K562 (cell line): ENCODE results near the gene DIP2C. TPM values are rescaled to one million over a fixed set of nuclear protein-coding genes. Genes with fewer than 3 reads are reported as not detected.

Experiments
- ATAC-seq: fragments of 200-7000 bp; cut with Tn5 transposase; 3 replicates; pipeline ENCODE4 v1.9.1; 2020; ENCODE audit warnings: moderate library complexity
- BruUV-seq: library from RNA; stranded (reverse); fragments of 400-500 nt; replicated peaks from 2 replicates; lab custom pipeline; 2021; lab: Mats Ljungman, UMichigan
- CTCF ChIA-PET: fragments of 300-600 bp; formaldehyde crosslinking; extraction: SDS; loops from one replicate; lab custom pipeline; 2021; ENCODE audit warnings: low intra/inter-chr PET ratio; lab: Yijun Ruan, JAX
- POLR2A ChIA-PET: fragments of 300-600, 350-650 bp; sonication (Branson Sonifier 250); formaldehyde crosslinking; extraction: SDS; loops from one replicate; lab custom pipeline; 2021; ENCODE audit warnings: antibody characterized with exemption, inconsistent platforms; lab: Yijun Ruan, JAX
- DNase-seq, 4 experiments: peaks; one replicate each; pipeline versions ENCODE4 v3.0.0 to v3.0.0-alpha.2; 2011 to 2018; ENCODE audit warnings: low spot score in 3 of 4, mixed read lengths in 3 of 4; ENCODE audit errors: extremely low read depth in 1 of 4
- FAIRE-seq: peaks from 2 replicates; lab custom pipeline; 2011; peaks lifted over from hg19 to GRCh38; lab: Jason Lieb, UNC
- H2AFZ ChIP-seq: 2 replicates; pipeline ENCODE4 v1.6.0; 2011; ENCODE audit warnings: low read depth, low read length, control low read depth, inconsistent platforms
- H3K27ac ChIP-seq: fragments of 200-600 bp; 3 replicates; pipeline ENCODE4 v1.8.0; 2011; ENCODE audit warnings: low read depth, mild to moderate bottlenecking, control low read depth, inconsistent platforms, low read length, moderate library complexity, mixed read lengths; ENCODE audit errors: extremely low read depth
- H3K27me3 ChIP-seq, 2 experiments: fragments of 300-600 bp in 1 of 2; 2 replicates in 1 of 2; 3 replicates in 1 of 2; pipeline versions ENCODE4 v1.6.0 to v1.8.0; 2011; ENCODE audit warnings: inconsistent platforms in 2 of 2, low read length in 2 of 2, mild to moderate bottlenecking in 1 of 2, mixed read lengths in 1 of 2, moderate library complexity in 1 of 2; ENCODE audit not compliant: control insufficient read depth in 2 of 2, insufficient read depth in 2 of 2
- H3K36me3 ChIP-seq: fragments of 300-600 bp; 3 replicates; pipeline ENCODE4 v1.8.0; 2011; ENCODE audit warnings: mild to moderate bottlenecking, low read length, inconsistent platforms; ENCODE audit not compliant: control insufficient read depth, insufficient read depth
- H3K4me1 ChIP-seq, 2 experiments: fragments of 200-600 bp in 1 of 2; replicated peaks in 1 of 2; 2 replicates in 1 of 2; 3 replicates in 1 of 2; pipeline versions ENCODE4 v1.5.1 to v1.8.0; 2011; ENCODE audit warnings: inconsistent platforms in 2 of 2, low read length in 2 of 2, mild to moderate bottlenecking in 1 of 2, mixed read lengths in 1 of 2, moderate library complexity in 1 of 2; ENCODE audit not compliant: control insufficient read depth in 2 of 2, insufficient read depth in 2 of 2
- H3K4me2 ChIP-seq: 2 replicates; pipeline ENCODE4 v1.6.1; 2011; ENCODE audit warnings: low read length, control low read depth, inconsistent platforms, mixed read lengths; ENCODE audit not compliant: insufficient read depth
- H3K4me3 ChIP-seq: fragments of 200-600 bp; sonication (generic), shearing (Covaris generic); 2 replicates; pipeline ENCODE4 v1.5.1; 2016; ENCODE audit warnings: control low read depth, inconsistent platforms
- H3K79me2 ChIP-seq: fragments of 200-600 bp; 3 replicates; pipeline ENCODE4 v1.8.0; 2011; ENCODE audit warnings: low read length, inconsistent platforms; ENCODE audit not compliant: control insufficient read depth, insufficient read depth
- H3K9ac ChIP-seq, 2 experiments: 2 replicates each; pipeline versions ENCODE4 v1.6.0 to v1.6.1; 2011; ENCODE audit warnings: low read depth in 2 of 2, low read length in 2 of 2, control low read depth in 1 of 2, inconsistent platforms in 1 of 2, mild to moderate bottlenecking in 1 of 2, mixed read lengths in 1 of 2; ENCODE audit not compliant: insufficient read depth in 1 of 2
- H3K9me1 ChIP-seq: one replicate; pipeline ENCODE4 v1.6.0; 2011; ENCODE audit warnings: inconsistent platforms, mild to moderate bottlenecking, low read length, moderate library complexity; ENCODE audit not compliant: control insufficient read depth, insufficient read depth
- H3K9me3 ChIP-seq: replicated peaks from 2 replicates; pipeline ENCODE4 v1.5.1; 2011; ENCODE audit warnings: low read depth, low read length, inconsistent platforms; ENCODE audit not compliant: control insufficient read depth, insufficient read depth
- H4K20me1 ChIP-seq: replicated peaks from 2 replicates; pipeline ENCODE4 v1.6.1; 2011; ENCODE audit warnings: low read length, inconsistent platforms, mixed read lengths; ENCODE audit not compliant: control insufficient read depth, insufficient read depth
- CBFB ChIP-seq: sonication (generic); formaldehyde crosslinking; IDR thresholded peaks from 2 replicates; pipeline ENCODE4 v1.4.0; 2020; ENCODE audit warnings: mild to moderate bottlenecking, missing genetic modification reagents
- EHMT2 ChIP-seq: fragments of 450-650 bp; IDR thresholded peaks from 2 replicates; pipeline ENCODE4 v1.6.1; 2018; ENCODE audit warnings: antibody characterized with exemption
- GABPB2 ChIP-seq: fragments of 250-450 bp; sonication (Bioruptor Pico); conservative IDR thresholded peaks from 2 replicates; pipeline ENCODE4 v1.5.1; 2021; ENCODE audit warnings: mild to moderate bottlenecking
- HDAC1 ChIP-seq, 2 experiments: fragments of 450-650 bp; IDR thresholded peaks; 2 replicates each; pipeline ENCODE4 v1.6.1; 2016 to 2017; ENCODE audit warnings: inconsistent platforms in 1 of 2, mild to moderate bottlenecking in 1 of 2, moderate library complexity in 1 of 2
- NR2C1 ChIP-seq, 2 experiments: fragments of 450-650 bp; IDR thresholded peaks; 2 replicates each; pipeline ENCODE4 v1.6.1; 2017; ENCODE audit warnings: mild to moderate bottlenecking in 2 of 2, antibody characterized with exemption in 1 of 2, inconsistent platforms in 1 of 2, missing compliant biosample characterization in 1 of 2, missing genetic modification characterization in 1 of 2
- POU5F1 ChIP-seq: fragments of 150-350 bp; IDR thresholded peaks from 2 replicates; pipeline ENCODE4 v1.6.1; 2014; ENCODE audit warnings: borderline replicate concordance, low read length, low read depth, mild to moderate bottlenecking; ENCODE audit not compliant: partially characterized antibody
- SIN3A ChIP-seq, 2 experiments: fragments of 150-350 bp in 1 of 2; IDR thresholded peaks; 2 replicates each; pipeline ENCODE4 v1.6.1; 2011 to 2016; ENCODE audit warnings: borderline replicate concordance in 2 of 2, low read depth in 2 of 2, low read length in 2 of 2, mild to moderate bottlenecking in 2 of 2, moderate library complexity in 2 of 2; ENCODE audit not compliant: control insufficient read depth in 1 of 2
- SIRT6 ChIP-seq: IDR thresholded peaks from one replicate; pipeline ENCODE4 v1.6.1; 2012; ENCODE audit warnings: low read depth, mild to moderate bottlenecking, control low read depth, inconsistent platforms, low read length, moderate library complexity
- YY1 ChIP-seq, 3 experiments: IDR thresholded peaks; 2 replicates each; pipeline ENCODE4 v1.6.1; 2011; ENCODE audit warnings: low read length in 2 of 3, mild to moderate bottlenecking in 2 of 3, moderate library complexity in 2 of 3, borderline replicate concordance in 1 of 3, control low read depth in 1 of 3, low read depth in 1 of 3; ENCODE audit not compliant: insufficient read depth in 3 of 3, insufficient replicate concordance in 2 of 3, control insufficient read depth in 1 of 3, insufficient read length in 1 of 3; ENCODE audit errors: extremely low read depth in 1 of 3
- ZBTB8A ChIP-seq: fragments of 450-650 bp; IDR thresholded peaks from 2 replicates; pipeline ENCODE4 v1.6.1; 2018; ENCODE audit warnings: mild to moderate bottlenecking, moderate library complexity; ENCODE audit not compliant: partially characterized antibody
- ZNF140 ChIP-seq: fragments of 250-450 bp; sonication (Bioruptor Pico); IDR thresholded peaks from 2 replicates; pipeline ENCODE4 v1.8.0; 2021; ENCODE audit warnings: moderate library complexity, mild to moderate bottlenecking, inconsistent platforms
- ZNF436 ChIP-seq: fragments of 250-450, 450-650 bp; sonication (Bioruptor Pico); formaldehyde crosslinking; IDR thresholded peaks from 2 replicates; pipeline ENCODE4 v1.7.0; 2020; ENCODE audit warnings: mild to moderate bottlenecking
- ZNF444 ChIP-seq: fragments of 250-450 bp; sonication (Bioruptor Pico); IDR thresholded peaks from 2 replicates; pipeline ENCODE4 v1.4.0; 2020; ENCODE audit warnings: mild to moderate bottlenecking, moderate library complexity
- WGBS: fragments of 100-300 bp; shearing (Covaris generic); methylation state at CpG from one replicate; pipeline ENCODE4 v1.1.6; 2016; ENCODE audit warnings: low coverage, mixed read lengths; ENCODE audit not compliant: insufficient coverage; ENCODE audit errors: missing lambda C conversion rate; 5-methylcytosine and 5-hydroxymethylcytosine counted together
- in situ Hi-C: fragments of 300-500 bp; cut with MboI; formaldehyde crosslinking; loops from 4 replicates; pipeline ENCODE4 v1.15.0; 2018; ENCODE audit warnings: inconsistent platforms, mixed read lengths
- intact Hi-C: fragments of 100-400 bp; cut with micrococcal nuclease; formaldehyde crosslinking; loops from 2 replicates; pipeline ENCODE4 v1.14.2; 2022
- polyA plus RNA-seq, 8 experiments: library from polyadenylated mRNA; depleted of rRNA in 4 of 8; stranded (reverse) in 5 of 8; unstranded in 3 of 8; fragments of >200 nt; fragmentation: Nextera tagmentation in 2 of 8; fragmentation: Illumina TruSeq in 1 of 8; extraction: Ambion mirVana in 2 of 8; extraction: Trizol in 1 of 8; gene quantifications; 2 replicates each; pipeline versions ENCODE4 v1.2.1 to v1.2.3, GENCODE V29; 2011 to 2014; ENCODE audit warnings: inconsistent platforms in 1 of 8, missing spikeins in 1 of 8
- total RNA-seq, 7 experiments: library from RNA; depleted of rRNA in 6 of 7; stranded (reverse); fragments of >200 nt in 6 of 7; fragmentation: Illumina TruSeq in 2 of 7; extraction: Trizol in 2 of 7; gene quantifications; 2 replicates each; pipeline versions ENCODE4 v1.2.1 to v1.2.3, GENCODE V29; 2011 to 2021; ENCODE audit warnings: low replicate concordance in 1 of 7
- TF ChIP-seq, protein P1 (sequence below): sonication (generic); formaldehyde crosslinking; IDR thresholded peaks from 2 replicates; pipeline ENCODE4 v1.8.0; 2023; ENCODE audit warnings: missing genetic modification reagents, mild to moderate bottlenecking, borderline replicate concordance

Gene DIP2C
- total and polyA plus RNA-seq, 9 of the 15 experiments (the other 6 are each of a cell fraction or from before 2014, with no cell fraction given) = 0.01 TPM; not detected in 8

DNA sequence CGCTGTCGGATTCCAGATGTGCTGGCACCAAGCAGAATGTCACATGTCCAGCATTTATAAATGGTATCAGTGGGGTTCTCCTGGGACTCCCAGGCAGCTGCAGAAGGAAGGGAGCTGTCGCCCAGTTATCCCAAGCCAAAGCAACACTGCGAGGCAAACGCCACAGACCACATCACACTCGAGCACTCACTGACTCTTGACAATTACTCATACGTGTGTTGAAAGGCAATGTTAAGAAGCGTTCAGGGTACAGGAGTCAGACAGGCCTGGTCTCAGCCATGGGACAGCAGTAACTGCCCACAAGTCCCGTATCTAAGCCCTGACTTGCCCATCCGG is 113.4 kb downstream of the DIP2C start (continued):
- TF ChIP-seq POU5F1 = no peak
- TF ChIP-seq CBFB (CRISPR knock-in tag) = no peak
- TF ChIP-seq ZNF444 = no peak
- no peak for TF ChIP-seq NR2C1 (IDR thresholded peaks at IDR 0.05)
- TF ChIP-seq NR2C1 (tag; IDR thresholded peaks at IDR 0.05) = no peak
- no peak for TF ChIP-seq SIN3A (IDR thresholded peaks at IDR 0.05; ENCODE audit: borderline replicate concordance in 2 of 2, control insufficient read depth in 1 of 2, low read depth in 2 of 2, low read length in 2 of 2)
- no peak for TF ChIP-seq ZNF140 (CRISPR knock-in tag)

DNA sequence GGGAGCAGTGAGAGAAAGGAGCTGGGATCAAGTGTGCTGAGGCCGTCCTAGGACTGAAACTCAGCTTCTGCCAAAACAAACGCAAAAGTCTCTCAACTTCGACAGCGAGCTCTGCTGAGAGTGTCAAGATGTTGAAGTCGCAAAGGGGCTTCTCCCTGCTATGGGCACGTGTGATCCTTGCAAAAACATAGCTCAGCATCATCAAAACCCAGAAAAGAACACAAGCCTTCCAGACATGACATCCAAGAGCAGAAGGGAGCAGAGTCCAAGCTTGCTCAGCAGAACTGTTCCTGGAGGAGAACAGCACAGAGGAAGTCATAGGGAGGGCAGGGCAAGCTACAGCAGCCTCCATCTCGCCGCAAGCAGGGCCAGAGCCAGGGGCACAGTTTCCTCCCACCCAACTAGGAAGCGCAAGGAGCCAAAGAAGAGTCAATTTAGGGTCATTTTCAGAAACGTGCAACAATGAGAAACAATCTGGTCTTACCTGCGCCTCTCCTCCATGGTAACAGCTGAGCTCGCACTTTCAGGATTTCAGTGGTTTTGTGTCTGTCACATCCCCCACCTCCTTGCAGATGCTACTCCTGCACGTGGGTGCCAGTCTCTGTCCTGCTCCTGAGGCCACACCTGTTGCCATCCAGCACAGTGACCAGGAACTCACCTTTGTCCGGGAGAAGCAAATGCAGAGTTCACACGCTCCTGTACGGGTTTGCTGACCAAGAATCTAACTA is 113.9 kb downstream of the DIP2C start:
- no peak overlapping the region for H2AFZ ChIP-seq
- FAIRE-seq (no peak), DNase-seq (no peak), ATAC-seq (no peak)
- BruUV-seq = no TSS peak
- no peaks in the 10 kb centered on the region for H3K79me2 ChIP-seq
- H3K9me1 ChIP-seq = no peaks in the 10 kb centered on the region
- 0% methylated on average over 16 of the region's 16 CpGs for WGBS
- no peaks in the 10 kb centered on the region for H3K4me1 ChIP-seq
- peaks cover 10% of the 10 kb centered on the region; the same call in 1 of the 2 replicates for H3K9me3 ChIP-seq
- ChIA-PET CTCF (interaction anchor here (0.6 kb wide), 1 partner anchor 50 kb away, joined by 3 read pairs; no protein-coding TSS in a partner anchor), POLR2A (interaction anchor here (0.6 kb wide), 1 partner anchor 15 kb away, joined by 3 read pairs; no protein-coding TSS in a partner anchor)
- no peaks in the 10 kb centered on the region for H3K36me3 ChIP-seq
- H3K4me3 ChIP-seq = no peak overlapping the region
- in situ Hi-C loops = loop anchor here (10.0 kb wide), 1 partner anchor 99 kb away; no protein-coding TSS in a partner anchor
- H3K4me2 ChIP-seq = no peak overlapping the region
- intact Hi-C loops = no loop called here
- no peak overlapping the region for H3K27ac ChIP-seq
- no peak overlapping the region for H3K9ac ChIP-seq
- H3K27me3 ChIP-seq = peaks cover 34 to 43% of the 10 kb centered on the region in 2 experiments; a peak in 4 of 5 replicates
- no peaks in the 10 kb centered on the region; the same call in 1 of the 2 replicates for H4K20me1 ChIP-seq
- TF ChIP-seq, protein P1, sequence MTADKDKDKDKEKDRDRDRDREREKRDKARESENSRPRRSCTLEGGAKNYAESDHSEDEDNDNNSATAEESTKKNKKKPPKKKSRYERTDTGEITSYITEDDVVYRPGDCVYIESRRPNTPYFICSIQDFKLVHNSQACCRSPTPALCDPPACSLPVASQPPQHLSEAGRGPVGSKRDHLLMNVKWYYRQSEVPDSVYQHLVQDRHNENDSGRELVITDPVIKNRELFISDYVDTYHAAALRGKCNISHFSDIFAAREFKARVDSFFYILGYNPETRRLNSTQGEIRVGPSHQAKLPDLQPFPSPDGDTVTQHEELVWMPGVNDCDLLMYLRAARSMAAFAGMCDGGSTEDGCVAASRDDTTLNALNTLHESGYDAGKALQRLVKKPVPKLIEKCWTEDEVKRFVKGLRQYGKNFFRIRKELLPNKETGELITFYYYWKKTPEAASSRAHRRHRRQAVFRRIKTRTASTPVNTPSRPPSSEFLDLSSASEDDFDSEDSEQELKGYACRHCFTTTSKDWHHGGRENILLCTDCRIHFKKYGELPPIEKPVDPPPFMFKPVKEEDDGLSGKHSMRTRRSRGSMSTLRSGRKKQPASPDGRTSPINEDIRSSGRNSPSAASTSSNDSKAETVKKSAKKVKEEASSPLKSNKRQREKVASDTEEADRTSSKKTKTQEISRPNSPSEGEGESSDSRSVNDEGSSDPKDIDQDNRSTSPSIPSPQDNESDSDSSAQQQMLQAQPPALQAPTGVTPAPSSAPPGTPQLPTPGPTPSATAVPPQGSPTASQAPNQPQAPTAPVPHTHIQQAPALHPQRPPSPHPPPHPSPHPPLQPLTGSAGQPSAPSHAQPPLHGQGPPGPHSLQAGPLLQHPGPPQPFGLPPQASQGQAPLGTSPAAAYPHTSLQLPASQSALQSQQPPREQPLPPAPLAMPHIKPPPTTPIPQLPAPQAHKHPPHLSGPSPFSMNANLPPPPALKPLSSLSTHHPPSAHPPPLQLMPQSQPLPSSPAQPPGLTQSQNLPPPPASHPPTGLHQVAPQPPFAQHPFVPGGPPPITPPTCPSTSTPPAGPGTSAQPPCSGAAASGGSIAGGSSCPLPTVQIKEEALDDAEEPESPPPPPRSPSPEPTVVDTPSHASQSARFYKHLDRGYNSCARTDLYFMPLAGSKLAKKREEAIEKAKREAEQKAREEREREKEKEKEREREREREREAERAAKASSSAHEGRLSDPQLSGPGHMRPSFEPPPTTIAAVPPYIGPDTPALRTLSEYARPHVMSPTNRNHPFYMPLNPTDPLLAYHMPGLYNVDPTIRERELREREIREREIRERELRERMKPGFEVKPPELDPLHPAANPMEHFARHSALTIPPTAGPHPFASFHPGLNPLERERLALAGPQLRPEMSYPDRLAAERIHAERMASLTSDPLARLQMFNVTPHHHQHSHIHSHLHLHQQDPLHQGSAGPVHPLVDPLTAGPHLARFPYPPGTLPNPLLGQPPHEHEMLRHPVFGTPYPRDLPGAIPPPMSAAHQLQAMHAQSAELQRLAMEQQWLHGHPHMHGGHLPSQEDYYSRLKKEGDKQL (CRISPR knock-in tag) = no peak
- TF ChIP-seq SIRT6 (no peak), GABPB2 (CRISPR knock-in tag) (no peak), EHMT2 (no peak), HDAC1 (IDR thresholded peaks at IDR 0.05) (no peak), YY1 (IDR thresholded peaks at IDR 0.05; ENCODE audit: borderline replicate concordance in 1 of 3, control insufficient read depth in 1 of 3, extremely low read depth in 1 of 3, insufficient read depth in 3 of 3, insufficient read length in 1 of 3, insufficient replicate concordance in 2 of 3, low read depth in 1 of 3, low read length in 2 of 3) (no peak), ZBTB8A (no peak), ZNF436 (CRISPR knock-in tag) (no peak)
